Stimulated activated naive CD4-positive, alpha-beta T cell treated with Interleukin-2 at 50 U/mL for 16 hours (primary cell): Measurements from ENCODE around the gene LRP1.

Source experiments
- DNase-seq: peaks from one replicate; lab custom pipeline; 2025; lab: John Stamatoyannopoulos, UW

The LRP1 gene

GRCh38 chr12:57154804-57155434 lies 26.6 kb downstream of the LRP1 start:
- DNase-seq: no peak

GRCh38 chr12:57156701-57157403 lies 28.6 kb downstream of the LRP1 start:
- no peak for DNase-seq

- DNase-seq: no peak
Measured at GRCh38 chr12:57157588-57158173, 29.4 kb downstream of the LRP1 start.

DNA sequence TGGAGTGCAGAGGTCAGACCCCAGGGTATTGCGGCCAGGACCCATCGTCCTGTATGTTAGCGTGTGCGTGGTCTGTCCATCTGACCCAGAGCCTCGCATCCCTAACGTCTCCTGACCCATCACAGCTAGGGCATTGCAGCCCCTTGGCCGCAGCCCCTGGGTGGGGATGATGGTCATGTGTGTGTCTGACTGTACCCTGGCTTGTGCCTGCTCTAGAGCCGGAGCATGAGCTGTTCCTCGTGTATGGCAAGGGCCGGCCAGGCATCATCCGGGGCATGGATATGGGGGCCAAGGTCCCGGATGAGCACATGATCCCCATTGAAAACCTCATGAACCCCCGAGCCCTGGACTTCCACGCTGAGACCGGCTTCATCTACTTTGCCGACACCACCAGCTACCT lies 29.9 kb downstream of the LRP1 start:
- DNase-seq: no peak

DNA sequence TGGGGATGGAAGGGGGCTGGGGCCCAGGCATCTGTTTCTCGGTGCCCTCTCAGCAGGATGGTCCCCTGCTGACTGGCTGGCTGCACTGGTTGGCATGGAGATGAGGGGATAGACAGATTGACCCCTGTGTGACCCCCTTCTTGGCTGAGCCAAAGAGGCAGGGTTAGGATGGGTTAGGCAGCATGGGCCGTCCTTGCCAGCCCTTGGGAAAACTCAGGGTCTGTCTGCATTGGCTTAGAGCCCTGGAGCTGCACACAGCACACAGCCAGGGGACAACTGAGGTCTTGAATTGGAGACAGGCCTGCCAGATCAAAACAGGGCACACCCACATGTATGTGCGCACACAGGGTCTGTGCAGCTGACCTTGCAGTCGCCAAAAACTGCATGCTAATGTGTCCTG lies 30.4 kb downstream of the LRP1 start:
- DNase-seq: no peak

DNA sequence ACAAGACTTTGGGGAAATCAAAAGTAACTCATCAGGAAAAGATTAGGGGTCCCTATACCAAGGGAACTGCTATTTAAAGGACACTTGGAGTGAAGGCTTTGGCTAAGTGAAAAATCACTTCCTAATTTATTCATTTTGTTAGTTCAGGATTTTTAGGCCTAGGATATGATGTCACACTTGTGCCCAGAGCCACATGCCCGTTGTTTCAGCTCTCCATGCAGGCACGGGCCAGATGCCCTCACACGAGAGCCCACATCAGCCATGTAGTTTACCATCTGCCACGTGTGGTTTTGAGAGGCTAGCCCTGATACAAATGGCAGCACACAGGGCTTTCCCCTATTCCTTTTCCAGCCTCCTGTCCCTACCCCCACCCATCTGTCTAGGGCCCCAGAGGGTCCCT lies 31.0 kb downstream of the LRP1 start:
- no peak for DNase-seq

DNA sequence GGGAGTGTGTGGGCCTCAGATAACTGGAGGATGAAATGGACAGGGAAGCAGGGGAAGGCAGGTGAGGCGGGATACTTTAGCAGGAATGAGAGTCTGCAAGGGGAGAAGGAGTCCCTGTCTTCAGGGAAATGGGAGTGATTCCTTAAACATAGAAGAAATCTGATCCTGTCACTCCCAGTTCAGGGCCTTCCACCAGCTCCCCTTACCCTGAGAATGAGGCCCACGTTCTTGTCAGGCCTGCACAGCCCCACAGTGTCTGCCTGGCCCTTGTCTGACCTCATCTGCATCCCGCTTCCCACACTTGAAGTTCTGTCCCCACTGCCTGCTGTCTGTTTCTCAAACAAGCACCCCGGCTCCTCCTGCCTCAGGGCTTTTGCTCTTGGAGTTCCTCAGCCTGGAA lies 31.8 kb downstream of the LRP1 start:
- DNase-seq: no peak

DNA sequence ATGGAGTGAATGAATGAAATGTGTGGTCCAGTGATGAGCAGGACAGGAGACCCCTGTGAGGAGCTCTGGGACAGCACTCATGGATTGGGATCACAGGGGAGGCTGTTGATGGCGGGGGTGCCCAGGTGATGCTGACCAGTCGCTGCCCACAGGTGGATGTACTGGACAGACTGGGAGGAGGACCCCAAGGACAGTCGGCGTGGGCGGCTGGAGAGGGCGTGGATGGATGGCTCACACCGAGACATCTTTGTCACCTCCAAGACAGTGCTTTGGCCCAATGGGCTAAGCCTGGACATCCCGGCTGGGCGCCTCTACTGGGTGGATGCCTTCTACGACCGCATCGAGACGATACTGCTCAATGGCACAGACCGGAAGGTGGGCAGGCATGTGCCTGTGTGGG lies 32.5 kb downstream of the LRP1 start:
- DNase-seq: no peak

GRCh38 chr12:57161491-57161890 lies 33.2 kb downstream of the LRP1 start:
- no peak for DNase-seq

- no peak for DNase-seq
Measured at GRCh38 chr12:57162553-57163125, 34.4 kb downstream of the LRP1 start.

GRCh38 chr12:57164454-57164853 lies 36.2 kb downstream of the LRP1 start:
- no peak for DNase-seq

GRCh38 chr12:57164966-57165625 lies 36.8 kb downstream of the LRP1 start:
- no peak for DNase-seq

DNA sequence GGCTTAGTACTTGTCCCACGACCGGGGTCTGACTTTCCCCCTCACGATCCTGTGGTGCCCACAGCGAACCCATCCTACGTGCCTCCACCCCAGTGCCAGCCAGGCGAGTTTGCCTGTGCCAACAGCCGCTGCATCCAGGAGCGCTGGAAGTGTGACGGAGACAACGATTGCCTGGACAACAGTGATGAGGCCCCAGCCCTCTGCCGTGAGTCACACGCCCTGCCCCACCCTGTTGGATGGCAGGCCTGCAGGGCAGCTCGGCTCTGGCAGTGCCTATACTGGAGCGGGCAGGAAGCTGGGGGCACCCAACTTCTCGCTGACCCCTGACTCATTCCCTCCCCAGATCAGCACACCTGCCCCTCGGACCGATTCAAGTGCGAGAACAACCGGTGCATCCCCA lies 37.5 kb downstream of the LRP1 start:
- no peak for DNase-seq

DNA sequence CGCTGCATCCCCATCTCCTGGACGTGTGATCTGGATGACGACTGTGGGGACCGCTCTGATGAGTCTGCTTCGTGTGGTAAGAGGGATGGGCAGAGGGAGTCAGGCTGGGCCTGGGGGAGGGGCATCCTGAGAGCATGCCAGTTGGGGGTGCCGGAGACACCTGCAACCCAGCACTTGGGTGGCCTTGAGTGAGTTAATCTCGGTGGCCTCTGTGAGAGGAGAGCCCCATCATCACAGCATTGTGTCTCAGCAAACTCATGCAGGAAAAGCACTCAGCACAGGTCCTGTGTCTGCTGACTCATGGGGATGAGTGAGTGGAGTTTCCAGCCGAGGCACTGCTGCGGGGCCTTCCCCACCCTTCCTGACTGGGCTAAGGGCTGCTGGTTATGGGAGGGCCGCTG lies 38.7 kb downstream of the LRP1 start:
- peak; percentile 14 for DNase-seq

- DNase-seq: no peak
Measured at GRCh38 chr12:57168058-57168457, 39.8 kb downstream of the LRP1 start.

GRCh38 chr12:57169046-57169795 lies 40.9 kb downstream of the LRP1 start:
- DNase-seq: no peak

- no peak for DNase-seq
Measured at GRCh38 chr12:57169969-57170368, 41.7 kb downstream of the LRP1 start.

- no peak for DNase-seq
Measured at GRCh38 chr12:57170408-57170807, 42.1 kb downstream of the LRP1 start.

DNA sequence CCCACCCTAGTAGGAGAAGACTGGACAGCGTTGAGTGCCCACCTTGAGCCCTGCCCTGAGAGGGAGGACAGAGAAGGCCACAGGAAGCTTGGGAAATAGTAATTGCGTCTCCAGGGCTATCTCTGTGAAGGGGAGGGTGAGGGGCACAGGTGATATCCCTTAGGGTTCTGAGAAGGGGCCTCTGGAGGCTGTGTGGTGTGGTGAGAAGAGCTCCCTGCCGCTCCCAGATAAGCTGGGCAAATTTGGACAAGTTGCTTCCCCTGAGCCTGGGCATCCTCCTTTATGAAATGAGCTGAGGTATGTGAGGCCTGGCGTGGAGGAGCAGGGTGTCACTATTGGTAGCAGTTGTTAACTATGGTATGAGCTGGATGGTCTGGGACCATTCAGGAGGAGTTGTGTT lies 42.6 kb downstream of the LRP1 start:
- no peak for DNase-seq

DNA sequence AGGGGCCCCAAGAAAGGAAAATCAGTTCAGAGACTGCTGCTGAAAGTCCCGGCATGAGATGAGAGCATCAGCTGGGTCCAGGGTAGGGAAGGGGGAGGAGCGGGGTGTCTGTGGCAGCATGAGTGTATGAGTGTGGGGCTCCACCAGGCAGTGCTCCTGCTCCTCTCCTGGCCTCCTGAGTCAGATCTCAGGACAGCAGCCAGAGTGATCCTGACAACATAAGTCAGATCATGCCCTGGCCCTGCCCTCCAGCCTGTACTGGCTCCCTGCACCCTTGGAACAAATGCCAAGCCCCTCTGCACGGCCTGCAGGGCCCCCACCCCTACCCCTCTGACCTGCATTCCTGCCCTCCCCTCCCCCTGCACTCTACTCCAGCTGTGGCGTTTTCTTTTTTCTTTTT lies 43.4 kb downstream of the LRP1 start:
- DNase-seq: no peak

GRCh38 chr12:57173089-57173488 lies 44.8 kb downstream of the LRP1 start:
- no peak for DNase-seq

DNA sequence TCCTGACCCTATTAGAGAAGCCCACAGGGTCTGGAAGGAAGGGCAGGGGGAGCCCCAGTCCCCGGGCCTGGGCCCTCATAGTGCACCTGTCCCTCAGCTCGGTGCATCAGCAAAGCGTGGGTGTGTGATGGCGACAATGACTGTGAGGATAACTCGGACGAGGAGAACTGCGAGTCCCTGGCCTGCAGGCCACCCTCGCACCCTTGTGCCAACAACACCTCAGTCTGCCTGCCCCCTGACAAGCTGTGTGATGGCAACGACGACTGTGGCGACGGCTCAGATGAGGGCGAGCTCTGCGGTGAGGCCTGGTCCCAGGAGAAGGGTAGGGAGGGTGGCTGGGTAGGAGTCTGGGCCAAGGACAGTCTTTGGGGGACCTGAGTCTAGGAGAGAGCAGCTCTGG lies 45.4 kb downstream of the LRP1 start:
- no peak for DNase-seq
